ENCODE measurements around the gene LAMTOR2. TPM values are rescaled to one million over a fixed set of nuclear protein-coding genes. Genes with fewer than 3 reads are reported as not detected.
A peak's percentile ranks its signal among the peaks of the same experiment; 100 is the strongest.

LAMTOR2 gene
- total and polyA plus RNA-seq, 9 of the 15 experiments (the other 6 are each of a cell fraction or from before 2014, with no cell fraction given), result 39.0 to 161 (median 74.6) TPM

- H2AFZ ChIP-seq (ENCODE audit: low read depth, low read length), result no peak overlapping the region
- peak; percentile 19 for FAIRE-seq
- no peak overlapping the region; a peak in 1 of 4 replicates for H3K9ac ChIP-seq (ENCODE audit: insufficient read depth in 1 of 2, low read depth in 2 of 2, low read length in 2 of 2)
- ATAC-seq, result no peak
- H3K9me3 ChIP-seq (replicated peaks; ENCODE audit: control insufficient read depth, insufficient read depth, low read depth, low read length), result no peaks in the 10 kb centered on the region
- no peaks in the 10 kb centered on the region for H3K9me1 ChIP-seq (ENCODE audit: control insufficient read depth, insufficient read depth, low read length)
- 26% methylated on average over 2 of the region's 2 CpGs for whole genome bisulfite sequencing (ENCODE audit: insufficient coverage, low coverage, missing lambda C conversion rate)
- DNase-seq (ENCODE audit: extremely low read depth in 1 of 4, low spot score in 3 of 4), result no peak
- no peaks in the 10 kb centered on the region for H3K79me2 ChIP-seq (ENCODE audit: control insufficient read depth, insufficient read depth, low read length)
- no peak overlapping the region for H3K27ac ChIP-seq (ENCODE audit: extremely low read depth, low read depth, low read length)
- H3K36me3 ChIP-seq (ENCODE audit: control insufficient read depth, insufficient read depth, low read length), result no peaks in the 10 kb centered on the region
- no peaks in the 10 kb centered on the region for H4K20me1 ChIP-seq (replicated peaks; ENCODE audit: control insufficient read depth, insufficient read depth, low read length)
- CTCF ChIA-PET (ENCODE audit: low intra/inter-chr PET ratio), result interaction anchor here (1.0 to 1.2 kb wide), 2 partner anchors 105 to 129 kb away, joined by 5 read pairs; no protein-coding TSS in a partner anchor
- H3K4me3 ChIP-seq, result no peak overlapping the region
- no TSS peak for BruUV-seq (replicated peaks)
- H3K27me3 ChIP-seq (ENCODE audit: control insufficient read depth in 2 of 2, insufficient read depth in 2 of 2, low read length in 2 of 2), result no peaks in the 10 kb centered on the region
- POLR2A ChIA-PET, result interaction anchor here (1.0 to 2.5 kb wide), 2 partner anchors 8 to 92 kb away, joined by 7 to 9 read pairs; no protein-coding TSS in a partner anchor
- no peak for TF ChIP-seq HNRNPH1 (optimal IDR thresholded peaks at IDR 0.05; ENCODE audit: low read depth, low read length)
- no peak for TF ChIP-seq ZNF146 (CRISPR knock-in tag; IDR thresholded peaks at IDR 0.05; ENCODE audit: unreplicated experiment)
- no peak for TF ChIP-seq POLR2B (IDR thresholded peaks at IDR 0.05; ENCODE audit: low read depth, partially characterized antibody)
- no peak for TF ChIP-seq POLR2G (IDR thresholded peaks at IDR 0.05; ENCODE audit: low read depth, low read length)
- no peak for TF ChIP-seq SMC3 (conservative IDR thresholded peaks at IDR 0.05; ENCODE audit: insufficient read depth, low read depth, low read length)
- TF ChIP-seq ZNF395 (CRISPR knock-in tag; IDR thresholded peaks at IDR 0.05), result no peak
- peaks cover 6 to 11% of the 10 kb centered on the region in 2 experiments; a peak in 4 of 5 replicates for H3K4me1 ChIP-seq (replicated peaks in 1 of 2; ENCODE audit: control insufficient read depth in 2 of 2, insufficient read depth in 2 of 2, low read length in 2 of 2)
- no peak overlapping the region for H3K4me2 ChIP-seq (ENCODE audit: insufficient read depth, low read length)
- in situ Hi-C loops (cut with MboI) (loop anchor here (5.0 kb wide), 1 partner anchor 135 kb away; the partner anchor contains the start of gene KHDC4), intact Hi-C loops (cut with micrococcal nuclease) (loop anchor here (5.0 kb wide), 3 partner anchors 40 to 330 kb away; no protein-coding TSS in a partner anchor)
Measured at GRCh38 chr1:156067262-156067661, 12.7 kb downstream of the LAMTOR2 start.
